GM19328 (cell line): Measurements from ENCODE around the gene MYL11.

ENCODE experiments used
- ATAC-seq: cut with Tn5 transposase; IDR thresholded peaks from one replicate; pipeline ENCODE4 v1.9.1; 2021; ENCODE audit warnings: mild to moderate bottlenecking, moderate library complexity; ENCODE audit not compliant: unreplicated experiment

MYL11 gene

GRCh38 chr16:30353438-30354129 is 21.0 kb upstream of the MYL11 start:
- ATAC-seq, result no peak

- peak; percentile 23 for ATAC-seq
Observed at GRCh38 chr16:30354423-30355143, 20.0 kb upstream of the MYL11 start.

GRCh38 chr16:30355144-30355953 is 19.3 kb upstream of the MYL11 start, which contains the start of gene CD2BP2:
Gene CD2BP2, minus strand, starts transcription at chr16:30355308. Its CDS starts 627 bp downstream, at chr16:30354681.
- peak; percentile 62 for ATAC-seq

- no peak for ATAC-seq
Observed at GRCh38 chr16:30355954-30356308, 18.7 kb upstream of the MYL11 start.

GRCh38 chr16:30356401-30357084 is 18.1 kb upstream of the MYL11 start:
- ATAC-seq, result no peak

GRCh38 chr16:30357085-30357714 is 17.4 kb upstream of the MYL11 start:
- no peak for ATAC-seq

GRCh38 chr16:30357715-30358576 is 16.7 kb upstream of the MYL11 start:
- ATAC-seq, result no peak

- no peak for ATAC-seq
Observed at GRCh38 chr16:30358577-30358936, 16.0 kb upstream of the MYL11 start.

GRCh38 chr16:30358990-30359870 is 15.4 kb upstream of the MYL11 start:
- no peak for ATAC-seq

GRCh38 chr16:30359871-30360170 is 14.8 kb upstream of the MYL11 start:
- no peak for ATAC-seq

GRCh38 chr16:30361180-30361579 is 13.4 kb upstream of the MYL11 start:
- ATAC-seq, result no peak

GRCh38 chr16:30365200-30365599 is 9.4 kb upstream of the MYL11 start:
- ATAC-seq, result no peak

GRCh38 chr16:30366511-30366910 is 8.1 kb upstream of the MYL11 start:
- ATAC-seq, result no peak

GRCh38 chr16:30367349-30368009 is 7.1 kb upstream of the MYL11 start:
- ATAC-seq, result no peak

GRCh38 chr16:30368122-30368791 is 6.3 kb upstream of the MYL11 start:
- ATAC-seq, result no peak

- ATAC-seq, result no peak
Observed at GRCh38 chr16:30368792-30369090, 5.9 kb upstream of the MYL11 start.

- no peak for ATAC-seq
Observed at GRCh38 chr16:30369091-30369937, 5.3 kb upstream of the MYL11 start.
